Skeletal muscle cell (primary cell): ENCODE measurements around the gene FAAH.

Experiments
- DNase-seq: peaks from one replicate; pipeline ENCODE4 v3.0.0-alpha.2; 2010; ENCODE audit warnings: low read depth
- H3K4me3 ChIP-seq: 2 replicates; pipeline ENCODE4 v1.5.1; 2011; ENCODE audit warnings: low read depth, mild to moderate bottlenecking, control low read depth, low read length, moderate library complexity

The FAAH gene

GRCh38 chr1:46415514-46415913 lies 21.4 kb downstream of the FAAH start:
- H3K4me3 ChIP-seq: no peak overlapping the region
- no peak for DNase-seq

GRCh38 chr1:46418976-46419375 lies 24.9 kb downstream of the FAAH start:
- DNase-seq: no peak
- no peak overlapping the region for H3K4me3 ChIP-seq

GRCh38 chr1:46420533-46420915 lies 26.4 kb downstream of the FAAH start:
- DNase-seq: no peak
- H3K4me3 ChIP-seq: no peak overlapping the region

GRCh38 chr1:46421739-46422138 lies 27.6 kb downstream of the FAAH start:
- no peak for DNase-seq
- no peak overlapping the region for H3K4me3 ChIP-seq

- H3K4me3 ChIP-seq: no peak overlapping the region
- no peak for DNase-seq
These were observed 28.2 kb downstream of the FAAH start for GRCh38 chr1:46422261-46422871.

GRCh38 chr1:46423574-46424240 lies 29.6 kb downstream of the FAAH start:
- no peak for DNase-seq
- H3K4me3 ChIP-seq: no peak overlapping the region

GRCh38 chr1:46424730-46425129 lies 30.6 kb downstream of the FAAH start:
- H3K4me3 ChIP-seq: no peak overlapping the region
- no peak for DNase-seq

GRCh38 chr1:46425726-46426125 lies 31.6 kb downstream of the FAAH start:
- no peak overlapping the region for H3K4me3 ChIP-seq
- no peak for DNase-seq

- no peak for DNase-seq
- H3K4me3 ChIP-seq: no peak overlapping the region
These were observed 33.4 kb downstream of the FAAH start for GRCh38 chr1:46427541-46427940.

GRCh38 chr1:46429436-46429835 lies 35.3 kb downstream of the FAAH start:
- no peak for DNase-seq
- H3K4me3 ChIP-seq: no peak overlapping the region

- H3K4me3 ChIP-seq: no peak overlapping the region
- DNase-seq: no peak
These were observed 37.6 kb downstream of the FAAH start for GRCh38 chr1:46431695-46432094.

GRCh38 chr1:46432781-46433327 lies 38.7 kb downstream of the FAAH start:
- H3K4me3 ChIP-seq: no peak overlapping the region
- DNase-seq: no peak

GRCh38 chr1:46434358-46434757 lies 40.2 kb downstream of the FAAH start:
- H3K4me3 ChIP-seq: no peak overlapping the region
- DNase-seq: no peak

- no peak for DNase-seq
- H3K4me3 ChIP-seq: no peak overlapping the region
These were observed 42.7 kb downstream of the FAAH start for GRCh38 chr1:46436844-46437243.

GRCh38 chr1:46437723-46438122 lies 43.6 kb downstream of the FAAH start:
- no peak for DNase-seq
- H3K4me3 ChIP-seq: no peak overlapping the region

- H3K4me3 ChIP-seq: no peak overlapping the region
- DNase-seq: no peak
These were observed 44.2 kb downstream of the FAAH start for GRCh38 chr1:46438346-46438745.

- no peak overlapping the region for H3K4me3 ChIP-seq
- no peak for DNase-seq
These were observed 46.4 kb downstream of the FAAH start for GRCh38 chr1:46440478-46440877.

- H3K4me3 ChIP-seq: peak overlapping the region; percentile 35
- DNase-seq: peak; percentile 16
These were observed 48.4 kb downstream of the FAAH start for GRCh38 chr1:46442317-46443161.

- H3K4me3 ChIP-seq: no peak overlapping the region
- no peak for DNase-seq
These were observed 50.3 kb downstream of the FAAH start for GRCh38 chr1:46444466-46444865.

- DNase-seq: no peak
- no peak overlapping the region for H3K4me3 ChIP-seq
These were observed 51.7 kb downstream of the FAAH start for GRCh38 chr1:46445773-46446256.
